ENCODE data around the gene HS3ST6.

- TF ChIP-seq POLR2AphosphoS5 (IDR thresholded peaks at IDR 0.05; ENCODE audit: insufficient read depth, low read depth, low read length) (no peak), POLR2A (IDR thresholded peaks at IDR 0.05; ENCODE audit: low read depth, low read length) (no peak), GATA2 (IDR thresholded peaks at IDR 0.05; ENCODE audit: insufficient read depth, insufficient read length, low read depth, low read length) (no peak), MYC (IDR thresholded peaks at IDR 0.05; ENCODE audit: low read depth, low read length) (no peak)
Observed at GRCh38 chr16:1878256-1878655, 40.0 kb downstream of the HS3ST6 start.
